WTC11 (cell line): Measurements from ENCODE around the gene GALNT18. TPM values are rescaled to one million over a fixed set of nuclear protein-coding genes. Genes with fewer than 3 reads are reported as not detected.

ENCODE experiments used
- ATAC-seq: fragments of 200-7000 bp; cut with Tn5 transposase; 2 replicates; pipeline ENCODE4 v1.10.0; 2021; ENCODE audit warnings: mild to moderate bottlenecking, moderate library complexity
- CTCF ChIA-PET: fragments of 300-600 bp; sonication (Branson Sonifier 250); formaldehyde crosslinking; loops from one replicate; lab custom pipeline; 2021; ENCODE audit warnings: antibody characterized with exemption; lab: Charles Lee
- POLR2A ChIA-PET: fragments of 350-600 bp; sonication (Branson Sonifier 250); formaldehyde crosslinking; loops from one replicate; lab custom pipeline; 2021; ENCODE audit warnings: antibody characterized with exemption; lab: Charles Lee
- DNase-seq: peaks from one replicate; pipeline ENCODE4 v3.0.0; 2021; ENCODE audit warnings: low spot score
- H3K27ac Mint-ChIP-seq: 2 replicates; pipeline ENCODE4 v1.8.0; 2021; ENCODE audit warnings: mixed read lengths
- H3K27me3 Mint-ChIP-seq: 2 replicates; pipeline ENCODE4 v1.8.0; 2021; ENCODE audit warnings: low read depth, mild to moderate bottlenecking, moderate library complexity, mixed read lengths
- H3K36me3 Mint-ChIP-seq: 2 replicates; pipeline ENCODE4 v1.8.0; 2021; ENCODE audit warnings: mixed read lengths
- H3K4me1 Mint-ChIP-seq: 2 replicates; pipeline ENCODE4 v1.8.0; 2022; ENCODE audit warnings: mixed read lengths
- H3K4me3 Mint-ChIP-seq: 2 replicates; pipeline ENCODE4 v1.8.0; 2021; ENCODE audit warnings: mild to moderate bottlenecking, moderate library complexity, mixed read lengths
- H3K9me3 Mint-ChIP-seq: 2 replicates; pipeline ENCODE4 v1.8.0; 2021; ENCODE audit warnings: mixed read lengths
- AFF4 ChIP-seq: sonication (generic); formaldehyde crosslinking; IDR thresholded peaks from 2 replicates; pipeline ENCODE4 v1.8.1; 2023; ENCODE audit warnings: mild to moderate bottlenecking, missing genetic modification reagents, borderline replicate concordance
- ATF1 ChIP-seq: sonication (generic); formaldehyde crosslinking; IDR thresholded peaks from 2 replicates; pipeline ENCODE4 v1.8.1; 2023; ENCODE audit warnings: mild to moderate bottlenecking, moderate library complexity, missing genetic modification reagents
- ATF2 ChIP-seq: sonication (generic); formaldehyde crosslinking; IDR thresholded peaks from 2 replicates; pipeline ENCODE4 v1.8.1; 2022; ENCODE audit warnings: low read depth, missing genetic modification reagents, borderline replicate concordance
- CREB1 ChIP-seq: sonication (generic); formaldehyde crosslinking; IDR thresholded peaks from 2 replicates; pipeline ENCODE4 v1.8.0; 2023; ENCODE audit warnings: mild to moderate bottlenecking, missing genetic modification reagents
- CREM ChIP-seq: sonication (generic); formaldehyde crosslinking; IDR thresholded peaks from 2 replicates; pipeline ENCODE4 v1.8.1; 2022; ENCODE audit warnings: mild to moderate bottlenecking, missing genetic modification reagents, moderate library complexity
- E2F4 ChIP-seq: sonication (generic); formaldehyde crosslinking; IDR thresholded peaks from 2 replicates; pipeline ENCODE4 v1.8.1; 2022; ENCODE audit warnings: low read depth, mild to moderate bottlenecking, moderate library complexity, missing genetic modification reagents, borderline replicate concordance
- IRF1 ChIP-seq: sonication (generic); formaldehyde crosslinking; IDR thresholded peaks from 2 replicates; pipeline ENCODE4 v1.8.0; 2023; ENCODE audit warnings: missing genetic modification reagents
- IRF2 ChIP-seq: sonication (generic); formaldehyde crosslinking; IDR thresholded peaks from 2 replicates; pipeline ENCODE4 v1.8.0; 2022; ENCODE audit warnings: low read depth, missing genetic modification reagents, borderline replicate concordance
- MLX ChIP-seq: sonication (generic); formaldehyde crosslinking; IDR thresholded peaks from 2 replicates; pipeline ENCODE4 v1.8.1; 2023; ENCODE audit warnings: mild to moderate bottlenecking, missing genetic modification reagents, moderate library complexity
- MYBL2 ChIP-seq: sonication (generic); formaldehyde crosslinking; IDR thresholded peaks from 2 replicates; pipeline ENCODE4 v1.8.1; 2023; ENCODE audit warnings: mild to moderate bottlenecking, moderate library complexity, missing genetic modification reagents
- NR2C2 ChIP-seq: sonication (generic); formaldehyde crosslinking; IDR thresholded peaks from 2 replicates; pipeline ENCODE4 v1.8.0; 2022; ENCODE audit warnings: mild to moderate bottlenecking, missing genetic modification reagents
- OVOL2 ChIP-seq: fragments of 250-450 bp; sonication (Bioruptor Pico); IDR thresholded peaks from 2 replicates; pipeline ENCODE4 v1.9.0; 2021; ENCODE audit warnings: mild to moderate bottlenecking, borderline replicate concordance
- STAT6 ChIP-seq: sonication (generic); formaldehyde crosslinking; conservative IDR thresholded peaks from 2 replicates; pipeline ENCODE4 v1.8.1; 2023; ENCODE audit warnings: mild to moderate bottlenecking, low read depth, missing genetic modification reagents, moderate library complexity
- TP53 ChIP-seq: sonication (generic); formaldehyde crosslinking; IDR thresholded peaks from 2 replicates; pipeline ENCODE4 v1.8.1; 2023; ENCODE audit warnings: mild to moderate bottlenecking, missing genetic modification reagents
- ZNF138 ChIP-seq: sonication (generic); formaldehyde crosslinking; conservative IDR thresholded peaks from 2 replicates; pipeline ENCODE4 v1.8.1; 2022; ENCODE audit warnings: mild to moderate bottlenecking, moderate library complexity, missing genetic modification reagents
- ZNF423 ChIP-seq: fragments of 250-450 bp; sonication (Bioruptor Pico); IDR thresholded peaks from 2 replicates; pipeline ENCODE4 v2.1.2; 2022; ENCODE audit warnings: mild to moderate bottlenecking, moderate library complexity
- ZNF671 ChIP-seq: fragments of 250-450 bp; sonication (Bioruptor Pico); IDR thresholded peaks from 2 replicates; pipeline ENCODE4 v1.8.0; 2021; ENCODE audit warnings: mild to moderate bottlenecking
- total RNA-seq: library from RNA; stranded (reverse); gene quantifications from 3 replicates; pipeline ENCODE4 v1.2.3, GENCODE V29; 2021

The GALNT18 gene
- total RNA-seq, 1 experiment from 2014 or later = 5.0 TPM

GRCh38 chr11:11512929-11513328, 108.9 kb downstream of the GALNT18 start:
- Mint-ChIP-seq H3K9me3 (no peaks in the 10 kb centered on the region), H3K27me3 (no peaks in the 10 kb centered on the region), H3K27ac (no peak overlapping the region), H3K4me1 (peaks cover 28% of the 10 kb centered on the region), H3K4me3 (no peak overlapping the region), H3K36me3 (no peaks in the 10 kb centered on the region)
- CTCF ChIA-PET = no interaction called here
- TF ChIP-seq OVOL2 (CRISPR knock-in tag) = no peak
- TF ChIP-seq AFF4 (CRISPR knock-in tag) = no peak
- TF ChIP-seq MLX (CRISPR knock-in tag) = no peak
- TF ChIP-seq IRF1 (CRISPR knock-in tag) = no peak
- TF ChIP-seq ATF1 (CRISPR knock-in tag) = no peak
- TF ChIP-seq CREM (CRISPR knock-in tag) = no peak
- TF ChIP-seq ZNF671 = no peak
- TF ChIP-seq STAT6 (CRISPR knock-in tag) = no peak
- ATAC-seq (no peak), DNase-seq (no peak)
- POLR2A ChIA-PET = no interaction called here

- H3K27me3 Mint-ChIP-seq = no peaks in the 10 kb centered on the region
- TF ChIP-seq NR2C2 (no peak), ATF2 (CRISPR knock-in tag) (no peak), E2F4 (CRISPR knock-in tag) (no peak), CREB1 (no peak), IRF2 (CRISPR knock-in tag) (no peak), MYBL2 (CRISPR knock-in tag) (no peak), ZNF138 (CRISPR knock-in tag) (no peak), TP53 (no peak), ZNF423 (CRISPR knock-in tag) (no peak)
- no peaks in the 10 kb centered on the region for H3K9me3 Mint-ChIP-seq
- no peak for ATAC-seq
- no peak overlapping the region for H3K4me3 Mint-ChIP-seq
- DNase-seq = no peak
- peaks cover 28% of the 10 kb centered on the region for H3K4me1 Mint-ChIP-seq
- H3K27ac Mint-ChIP-seq = no peak overlapping the region
- POLR2A ChIA-PET = no interaction called here
- CTCF ChIA-PET = no interaction called here
- no peaks in the 10 kb centered on the region for H3K36me3 Mint-ChIP-seq
Measured at GRCh38 chr11:11512502-11512901, 109.3 kb downstream of the GALNT18 start.
